ENCODE data around the gene MAD1L1. TPM values are rescaled to one million over a fixed set of nuclear protein-coding genes. Genes with fewer than 3 reads are reported as not detected.

The MAD1L1 gene
- total RNA-seq, 4 donors from 2014 or later: 22.3 to 56.6 (median 35.0) TPM

DNA sequence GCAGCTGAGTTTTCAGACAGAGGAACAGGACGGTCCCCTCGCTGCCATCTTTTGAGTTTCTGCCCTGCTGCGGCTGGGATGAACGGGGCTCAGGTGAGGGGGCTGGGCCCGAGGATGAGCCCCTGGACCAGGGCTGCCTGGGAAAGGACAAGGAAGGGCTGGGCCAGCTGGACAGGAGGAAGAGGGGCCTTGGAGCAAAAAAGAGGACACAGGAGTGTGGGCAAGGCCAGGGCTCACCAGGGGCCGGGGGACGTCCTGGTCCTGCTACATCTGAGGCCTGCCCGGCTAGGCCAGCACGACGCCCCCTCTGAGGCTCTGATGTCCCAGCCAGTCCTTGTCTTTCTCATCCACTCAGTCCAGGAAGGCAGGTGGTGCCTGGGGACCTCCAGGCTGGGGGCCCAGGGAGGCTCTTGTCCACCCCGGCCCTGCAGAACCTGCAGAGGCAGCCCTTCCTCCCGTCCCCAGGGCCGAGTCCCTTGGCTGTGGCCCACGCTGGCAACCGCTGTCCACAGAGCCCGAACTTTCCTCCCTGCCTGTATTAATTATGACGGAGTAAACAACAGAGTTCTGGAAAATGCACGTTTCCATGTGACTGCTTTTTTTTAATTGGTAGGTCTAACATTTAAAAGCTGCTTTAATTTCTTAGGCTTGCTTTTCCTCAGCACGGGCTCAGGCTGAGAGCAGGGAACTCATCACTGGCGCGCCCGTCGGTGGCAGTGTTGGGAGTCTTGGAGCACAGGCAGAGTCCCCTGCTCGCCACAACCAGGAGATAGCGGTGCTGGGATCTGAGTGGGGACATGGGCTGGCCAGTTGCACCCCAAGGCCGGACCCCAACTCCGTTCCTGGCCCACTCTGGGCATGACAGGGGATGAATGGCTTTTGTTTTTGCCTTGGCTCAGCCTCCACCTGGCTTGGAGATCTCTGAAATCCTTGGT lies 375.0 kb downstream of the MAD1L1 start:
- no peaks in the 10 kb centered on the region for H3K36me3 ChIP-seq
- no peak overlapping the region for H3K27ac ChIP-seq
- H3K4me1 ChIP-seq: no peaks in the 10 kb centered on the region
- WGBS, 2 donors (ENCODE audit: low coverage in 1 of 2): 91 to 93% methylated on average over 6 to 8 of the region's 27 CpGs
- ATAC-seq: no peak
- no peak overlapping the region for H3K4me3 ChIP-seq
- no peaks in the 10 kb centered on the region for H3K27me3 ChIP-seq
- no peaks in the 10 kb centered on the region for H3K9me3 ChIP-seq
- TF ChIP-seq POLR2AphosphoS5 (IDR thresholded peaks at IDR 0.05): no peak
- TF ChIP-seq EP300 (IDR thresholded peaks at IDR 0.05): no peak
- no peak for TF ChIP-seq POLR2A (IDR thresholded peaks at IDR 0.05)
- TF ChIP-seq, protein P1, sequence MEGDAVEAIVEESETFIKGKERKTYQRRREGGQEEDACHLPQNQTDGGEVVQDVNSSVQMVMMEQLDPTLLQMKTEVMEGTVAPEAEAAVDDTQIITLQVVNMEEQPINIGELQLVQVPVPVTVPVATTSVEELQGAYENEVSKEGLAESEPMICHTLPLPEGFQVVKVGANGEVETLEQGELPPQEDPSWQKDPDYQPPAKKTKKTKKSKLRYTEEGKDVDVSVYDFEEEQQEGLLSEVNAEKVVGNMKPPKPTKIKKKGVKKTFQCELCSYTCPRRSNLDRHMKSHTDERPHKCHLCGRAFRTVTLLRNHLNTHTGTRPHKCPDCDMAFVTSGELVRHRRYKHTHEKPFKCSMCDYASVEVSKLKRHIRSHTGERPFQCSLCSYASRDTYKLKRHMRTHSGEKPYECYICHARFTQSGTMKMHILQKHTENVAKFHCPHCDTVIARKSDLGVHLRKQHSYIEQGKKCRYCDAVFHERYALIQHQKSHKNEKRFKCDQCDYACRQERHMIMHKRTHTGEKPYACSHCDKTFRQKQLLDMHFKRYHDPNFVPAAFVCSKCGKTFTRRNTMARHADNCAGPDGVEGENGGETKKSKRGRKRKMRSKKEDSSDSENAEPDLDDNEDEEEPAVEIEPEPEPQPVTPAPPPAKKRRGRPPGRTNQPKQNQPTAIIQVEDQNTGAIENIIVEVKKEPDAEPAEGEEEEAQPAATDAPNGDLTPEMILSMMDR (IDR thresholded peaks at IDR 0.05): no peak

DNA sequence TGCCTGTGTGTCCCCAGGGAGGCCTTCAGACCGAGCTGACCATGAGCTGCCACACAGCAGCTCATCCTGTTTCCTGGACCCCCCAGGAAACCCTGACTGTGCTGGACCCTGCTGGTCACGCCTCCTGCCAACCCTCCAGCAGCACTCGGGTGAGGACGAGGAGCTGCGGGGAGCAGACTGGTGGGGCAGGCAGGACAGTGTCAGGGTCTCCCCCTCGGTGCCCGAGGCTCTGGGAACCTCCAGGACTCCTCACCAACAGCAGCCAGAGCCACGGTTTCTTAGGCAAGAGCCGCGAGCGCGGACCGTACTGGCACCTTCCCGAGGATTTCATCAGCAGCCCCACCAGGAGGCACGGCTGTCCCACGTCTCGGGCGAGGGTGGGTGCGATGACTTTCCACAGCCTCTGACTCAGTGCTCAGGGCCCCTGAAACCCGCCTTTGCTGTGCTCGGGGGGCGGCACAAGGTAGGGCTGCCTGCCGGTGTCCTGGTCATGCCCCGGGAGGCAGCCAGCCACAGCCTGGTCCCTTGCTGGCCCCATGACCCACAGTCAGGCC lies 375.8 kb downstream of the MAD1L1 start:
- Histone ChIP-seq H3K36me3 (no peaks in the 10 kb centered on the region), H3K27me3 (no peaks in the 10 kb centered on the region), H3K27ac (no peak overlapping the region), H3K9me3 (no peaks in the 10 kb centered on the region), H3K4me1 (no peaks in the 10 kb centered on the region), H3K4me3 (no peak overlapping the region)
- no peak for ATAC-seq
- TF ChIP-seq, protein P1 (IDR thresholded peaks at IDR 0.05): no peak
- TF ChIP-seq EP300 (IDR thresholded peaks at IDR 0.05) (no peak), POLR2AphosphoS5 (IDR thresholded peaks at IDR 0.05) (no peak), POLR2A (IDR thresholded peaks at IDR 0.05) (no peak)
- WGBS, 2 donors (ENCODE audit: low coverage in 1 of 2): no CpG with 5 or more reads among the region's 24 CpGs

DNA sequence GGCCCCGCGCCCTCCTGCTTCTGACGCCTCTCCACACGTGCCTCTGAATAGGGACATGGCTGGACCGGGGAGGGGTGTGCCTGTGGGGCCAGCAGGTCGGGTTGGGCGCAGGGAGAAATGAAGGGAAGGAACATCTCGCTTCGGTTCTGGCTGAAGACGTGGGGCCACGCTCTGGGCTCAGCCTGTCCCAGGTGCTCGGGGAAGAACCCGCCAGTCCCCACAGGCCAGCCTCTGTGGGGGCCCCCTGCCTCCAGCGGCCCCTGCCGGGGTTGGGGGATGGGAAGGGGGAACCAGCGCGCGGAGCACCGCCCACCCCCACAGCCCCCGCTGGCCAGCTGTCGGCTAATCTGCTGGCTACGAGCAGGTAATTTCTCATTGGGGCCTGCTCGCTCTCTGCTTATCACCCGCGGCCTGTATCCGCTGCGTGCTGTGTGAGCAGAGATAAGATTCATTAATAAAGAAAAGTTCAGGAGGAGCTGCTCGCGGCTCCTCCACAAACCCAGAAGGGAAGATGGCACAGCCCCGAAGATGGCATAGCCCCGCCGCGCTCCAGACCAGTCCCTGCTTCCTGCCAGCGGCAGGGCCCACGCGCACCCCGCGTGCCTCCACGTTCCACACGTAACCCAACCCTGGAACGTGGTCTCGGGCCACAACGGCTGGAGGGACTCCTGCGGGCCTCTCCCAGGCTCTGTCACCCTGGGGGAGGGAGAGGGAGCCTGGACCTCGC lies 376.4 kb downstream of the MAD1L1 start:
- H3K27me3 ChIP-seq: no peaks in the 10 kb centered on the region
- no peak for TF ChIP-seq POLR2A (IDR thresholded peaks at IDR 0.05)
- no peak for TF ChIP-seq POLR2AphosphoS5 (IDR thresholded peaks at IDR 0.05)
- TF ChIP-seq, protein P1 (IDR thresholded peaks at IDR 0.05): no peak
- TF ChIP-seq EP300 (IDR thresholded peaks at IDR 0.05): no peak
- H3K4me3 ChIP-seq: no peak overlapping the region
- no peak for ATAC-seq
- H3K27ac ChIP-seq: no peak overlapping the region
- H3K9me3 ChIP-seq: no peaks in the 10 kb centered on the region
- no peaks in the 10 kb centered on the region for H3K36me3 ChIP-seq
- no peaks in the 10 kb centered on the region for H3K4me1 ChIP-seq
- 66% methylated on average over 12 of the region's 45 CpGs; no CpG with 5 or more reads in 1 of the 2 donors for WGBS, 2 donors (ENCODE audit: low coverage in 1 of 2)

DNA sequence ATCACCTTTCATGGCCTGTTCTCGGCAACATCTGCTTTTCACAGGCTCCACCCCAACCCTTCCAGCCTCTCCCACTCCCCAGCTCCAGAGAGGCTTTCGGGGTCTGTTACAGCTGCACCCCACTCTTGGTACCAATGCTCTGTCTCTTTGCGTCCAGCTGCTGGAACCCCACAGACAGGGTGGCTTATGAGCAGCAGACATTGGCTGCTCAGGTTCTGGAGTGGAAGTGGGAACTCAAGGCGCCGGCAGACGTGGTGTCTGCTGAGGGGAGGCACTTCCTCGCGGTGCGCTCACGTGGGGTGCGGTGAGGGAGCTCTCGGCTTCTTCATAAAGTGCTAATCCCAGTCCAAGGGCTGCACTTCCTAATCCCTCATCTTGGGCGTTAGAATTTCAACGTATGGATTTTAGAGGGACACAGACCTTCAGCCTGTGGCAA lies 377.0 kb downstream of the MAD1L1 start:
- no peaks in the 10 kb centered on the region for H3K36me3 ChIP-seq
- H3K4me3 ChIP-seq: no peak overlapping the region
- no peaks in the 10 kb centered on the region for H3K4me1 ChIP-seq
- no peaks in the 10 kb centered on the region for H3K27me3 ChIP-seq
- WGBS, 2 donors (ENCODE audit: low coverage in 1 of 2): 93 to 95% methylated on average over 7 to 9 of the region's 14 CpGs
- no peak for ATAC-seq
- TF ChIP-seq POLR2AphosphoS5 (IDR thresholded peaks at IDR 0.05) (no peak), EP300 (IDR thresholded peaks at IDR 0.05) (no peak), POLR2A (IDR thresholded peaks at IDR 0.05) (no peak)
- TF ChIP-seq, protein P1 (IDR thresholded peaks at IDR 0.05): no peak
- no peak overlapping the region for H3K27ac ChIP-seq
- no peaks in the 10 kb centered on the region for H3K9me3 ChIP-seq
